ENCODE results near the gene RHBG.
A peak's percentile ranks its signal among the peaks of the same experiment; 100 is the strongest.
"Not testable (repeated sequence)": the region's sequence is repeated elsewhere in the genome, so short reads cannot be mapped to it uniquely, and the experiment has no call there.

RHBG gene, protein sequence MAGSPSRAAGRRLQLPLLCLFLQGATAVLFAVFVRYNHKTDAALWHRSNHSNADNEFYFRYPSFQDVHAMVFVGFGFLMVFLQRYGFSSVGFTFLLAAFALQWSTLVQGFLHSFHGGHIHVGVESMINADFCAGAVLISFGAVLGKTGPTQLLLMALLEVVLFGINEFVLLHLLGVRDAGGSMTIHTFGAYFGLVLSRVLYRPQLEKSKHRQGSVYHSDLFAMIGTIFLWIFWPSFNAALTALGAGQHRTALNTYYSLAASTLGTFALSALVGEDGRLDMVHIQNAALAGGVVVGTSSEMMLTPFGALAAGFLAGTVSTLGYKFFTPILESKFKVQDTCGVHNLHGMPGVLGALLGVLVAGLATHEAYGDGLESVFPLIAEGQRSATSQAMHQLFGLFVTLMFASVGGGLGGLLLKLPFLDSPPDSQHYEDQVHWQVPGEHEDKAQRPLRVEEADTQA

DNA sequence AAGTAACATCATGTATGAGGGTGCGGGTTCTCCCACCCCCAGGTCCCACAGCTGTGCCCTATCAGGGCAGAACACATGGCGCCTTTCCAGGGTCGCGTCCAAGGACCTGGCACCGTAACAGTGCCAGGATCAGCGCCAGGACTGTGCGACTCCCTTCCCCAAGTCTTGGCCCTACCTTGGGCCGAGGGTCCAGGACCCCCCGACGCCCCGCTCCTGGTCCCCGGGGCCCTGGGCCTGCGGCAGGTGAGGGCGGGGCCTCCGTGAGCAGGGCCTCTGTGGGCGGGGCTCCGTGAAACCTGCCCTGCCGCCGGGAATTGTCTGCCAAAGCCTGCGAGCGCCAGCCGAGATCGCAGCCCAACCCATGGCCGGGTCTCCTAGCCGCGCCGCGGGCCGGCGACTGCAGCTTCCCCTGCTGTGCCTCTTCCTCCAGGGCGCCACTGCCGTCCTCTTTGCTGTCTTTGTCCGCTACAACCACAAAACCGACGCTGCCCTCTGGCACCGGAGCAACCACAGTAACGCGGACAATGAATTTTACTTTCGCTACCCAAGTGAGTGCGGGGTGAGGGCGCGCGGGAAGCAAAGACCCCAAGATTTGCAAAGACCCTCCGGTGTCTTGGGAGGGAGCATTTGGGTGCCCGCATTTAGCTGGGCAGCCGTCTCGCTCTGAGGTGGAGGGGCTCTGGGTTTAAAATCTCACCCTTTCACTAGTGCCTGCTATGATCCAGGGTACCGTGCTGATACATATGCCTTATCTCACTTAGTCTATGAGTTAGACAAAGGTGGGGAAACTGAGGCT lies at the start of gene RHBG:
Gene RHBG (plus strand): TSS at position 323 of the 796 bp plus-strand sequence. CDS start 39 bp downstream, at position 362.
- DNase-seq (ENCODE audit: low spot score), result peak; percentile 92

GRCh38 chr1:156319664-156320063 lies 49.3 kb upstream of the RHBG start:
- DNase-seq (ENCODE audit: low spot score), result no peak

GRCh38 chr1:156320560-156320959 lies 48.5 kb upstream of the RHBG start:
- DNase-seq (ENCODE audit: low spot score), result no peak

DNA sequence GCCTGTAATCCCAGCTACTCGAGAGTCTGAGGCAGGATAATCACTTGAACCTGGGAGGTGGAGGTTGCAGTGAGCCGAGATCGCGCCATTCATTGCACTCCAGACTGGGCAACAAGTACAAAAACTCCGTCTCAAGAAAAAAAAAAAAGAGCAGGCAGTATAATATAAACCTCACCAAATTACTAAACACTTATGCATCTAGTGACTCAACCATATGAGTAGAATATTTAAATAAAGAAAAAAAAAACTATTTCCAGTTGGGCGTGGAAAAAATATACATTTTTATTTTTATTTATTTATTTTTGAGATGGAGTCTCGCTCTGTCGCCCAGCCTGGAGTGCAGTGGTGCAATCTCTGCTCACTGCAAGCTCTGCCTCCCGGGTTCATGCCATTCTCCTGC lies 45.8 kb upstream of the RHBG start:
- DNase-seq (ENCODE audit: low spot score), result not testable (repeated sequence)

DNA sequence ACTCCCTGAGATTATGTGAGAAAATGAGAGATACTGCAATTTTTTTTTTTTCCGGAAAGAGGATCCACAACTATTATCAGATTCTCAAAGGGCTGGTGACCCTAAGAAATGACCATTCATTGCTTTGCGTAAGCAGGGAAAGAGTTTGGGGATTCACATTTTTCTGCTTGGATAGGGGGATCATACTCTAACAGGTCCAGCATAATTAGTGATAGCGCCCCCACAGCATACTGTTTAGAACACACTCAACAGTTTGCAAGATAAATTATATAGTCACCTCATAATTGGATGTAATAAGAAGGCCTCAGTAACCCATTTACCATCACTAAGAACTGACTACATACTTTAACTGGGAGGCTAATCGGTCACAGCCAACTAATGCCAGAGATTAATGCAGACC lies 32.8 kb upstream of the RHBG start:
- DNase-seq (ENCODE audit: low spot score), result no peak

DNA sequence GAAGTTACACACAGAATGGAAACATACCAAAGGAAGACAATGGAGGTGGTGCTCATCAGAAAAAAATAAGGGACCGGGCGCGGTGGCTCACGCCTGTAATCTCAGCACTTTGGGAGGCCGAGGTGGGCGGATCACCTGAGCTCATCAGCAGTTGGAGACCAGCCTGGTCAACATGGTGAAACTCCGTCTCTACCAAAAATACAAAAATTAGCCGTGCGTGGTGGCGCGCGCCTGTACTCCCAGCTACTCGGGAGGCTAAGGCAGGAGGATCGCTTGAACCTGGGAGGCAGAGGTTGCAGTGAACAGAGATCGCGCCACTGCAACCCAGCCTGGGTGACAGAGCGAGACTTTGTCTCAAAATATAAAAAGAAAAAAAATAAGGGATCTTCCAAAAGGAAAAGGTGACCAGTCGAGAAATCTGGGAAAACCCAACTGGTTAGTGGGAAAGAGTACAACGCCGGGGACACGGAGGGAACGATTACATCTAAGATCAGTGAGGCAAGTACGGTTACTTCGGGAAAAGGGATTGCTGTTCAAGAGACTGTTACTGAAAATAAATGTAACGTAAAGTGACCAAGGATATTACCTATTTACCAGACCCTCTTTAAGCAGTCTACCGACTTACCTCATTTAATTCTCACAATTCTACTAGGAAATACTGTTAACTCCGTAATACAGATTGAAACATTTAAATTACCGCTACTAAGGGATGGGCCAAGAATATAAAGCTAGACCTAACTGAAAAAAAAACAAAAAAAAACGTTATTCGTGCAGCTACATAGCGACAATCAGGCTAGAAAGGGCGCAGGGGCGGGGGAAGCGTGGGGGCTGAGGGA lies 31.7 kb upstream of the RHBG start:
- DNase-seq (ENCODE audit: low spot score), result no peak

- no peak for DNase-seq (ENCODE audit: low spot score)
These were observed 31.2 kb upstream of the RHBG start for GRCh38 chr1:156337888-156338179.

DNA sequence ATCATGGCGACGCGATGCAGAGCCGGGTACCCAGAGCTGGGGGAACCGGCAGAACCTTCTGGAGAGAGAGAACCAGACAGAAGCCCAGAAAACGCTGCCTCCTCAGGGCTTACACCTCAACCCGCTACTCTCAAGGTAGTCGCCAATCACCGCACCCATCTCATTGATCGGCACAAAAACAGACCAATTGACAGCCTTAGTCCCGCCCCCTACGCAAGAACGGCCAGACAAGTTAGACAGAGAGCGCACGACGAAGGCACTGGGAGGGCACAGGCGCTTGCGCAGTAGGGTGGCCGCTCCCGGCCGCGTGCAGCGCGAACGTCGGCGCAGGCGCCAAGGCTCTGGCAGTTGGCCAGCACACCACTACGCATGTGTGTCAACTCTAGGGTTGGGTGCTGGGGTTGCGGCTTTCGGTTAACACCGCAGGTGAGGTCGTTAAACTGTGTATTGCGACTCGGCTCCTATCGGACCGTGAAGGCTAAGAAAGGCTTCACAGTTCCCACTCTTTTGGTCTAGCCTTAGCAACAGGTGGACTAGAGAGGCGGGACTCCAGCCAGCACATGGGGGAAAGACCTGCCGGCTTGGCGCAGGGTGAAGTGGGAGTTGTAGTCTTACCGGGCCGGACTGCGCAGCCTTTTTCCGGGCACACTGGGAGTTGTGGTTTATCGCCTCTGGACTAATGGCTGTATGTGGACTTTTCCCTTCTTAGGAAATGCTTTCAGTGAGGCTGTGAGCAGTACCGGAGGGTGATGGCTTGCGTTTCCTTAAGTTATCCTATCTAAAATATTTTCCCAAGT lies 30.6 kb upstream of the RHBG start, which contains the start of the genes CCT3 and TSACC:
Gene CCT3 (minus strand): TSS at position 113 of the 797 bp plus-strand sequence. CDS start 108 bp downstream, at position 5.
Gene TSACC (plus strand): TSS at position 347 of the 797 bp plus-strand sequence. CDS start 1,232 bp downstream, outside the sequence.
- peak; percentile 97 for DNase-seq (ENCODE audit: low spot score)

GRCh38 chr1:156342166-156342955 lies 26.6 kb upstream of the RHBG start:
- no peak for DNase-seq (ENCODE audit: low spot score)

DNA sequence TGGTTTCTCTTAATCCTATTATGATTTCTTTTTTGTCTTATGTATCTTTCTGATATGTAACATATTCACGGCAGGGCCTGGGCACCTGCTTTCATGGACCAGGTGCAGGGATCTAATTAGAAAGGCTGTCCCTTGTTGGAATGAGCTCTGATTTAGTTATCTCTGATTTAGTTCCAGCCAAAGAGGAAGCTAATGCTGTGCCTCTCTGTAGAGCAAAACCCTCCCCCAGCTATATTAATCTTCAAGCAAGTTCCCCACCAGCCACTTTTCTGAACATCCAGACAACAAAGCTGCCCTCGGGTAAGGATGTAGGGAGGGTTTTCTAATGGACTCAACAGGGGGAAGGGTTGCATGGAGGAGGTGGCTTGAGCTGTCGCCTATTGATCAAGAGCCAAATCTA lies 24.6 kb upstream of the RHBG start:
- no peak for DNase-seq (ENCODE audit: low spot score)

- not testable (repeated sequence) for DNase-seq (ENCODE audit: low spot score)
These were observed 23.0 kb upstream of the RHBG start for GRCh38 chr1:156346035-156346434.

- DNase-seq (ENCODE audit: low spot score), result peak; percentile 34
These were observed 22.4 kb upstream of the RHBG start for GRCh38 chr1:156346636-156347035.

DNA sequence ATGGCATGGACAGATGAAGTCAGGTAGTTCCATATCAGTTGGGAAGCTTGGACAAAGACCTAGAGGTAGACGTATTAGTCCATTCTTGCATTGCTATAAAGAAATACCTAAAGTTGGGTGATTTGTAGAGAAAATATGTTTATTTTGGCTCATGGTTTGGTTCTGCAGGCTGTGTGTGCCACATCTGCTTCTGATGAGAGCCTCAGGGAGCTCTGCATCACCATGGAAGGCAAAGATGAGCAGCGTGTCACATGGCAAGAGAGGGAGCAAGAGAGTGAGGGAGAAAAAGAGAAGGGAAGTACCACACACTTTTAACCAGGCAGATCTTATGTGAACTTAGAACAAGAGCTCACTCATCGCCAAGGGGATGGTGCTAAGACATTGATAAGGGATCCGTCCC lies 21.7 kb upstream of the RHBG start:
- no peak for DNase-seq (ENCODE audit: low spot score)

- DNase-seq (ENCODE audit: low spot score), result not testable (repeated sequence)
These were observed 16.5 kb upstream of the RHBG start for GRCh38 chr1:156352481-156352880.

- DNase-seq (ENCODE audit: low spot score), result no peak
These were observed 12.6 kb upstream of the RHBG start for GRCh38 chr1:156356262-156356874.

DNA sequence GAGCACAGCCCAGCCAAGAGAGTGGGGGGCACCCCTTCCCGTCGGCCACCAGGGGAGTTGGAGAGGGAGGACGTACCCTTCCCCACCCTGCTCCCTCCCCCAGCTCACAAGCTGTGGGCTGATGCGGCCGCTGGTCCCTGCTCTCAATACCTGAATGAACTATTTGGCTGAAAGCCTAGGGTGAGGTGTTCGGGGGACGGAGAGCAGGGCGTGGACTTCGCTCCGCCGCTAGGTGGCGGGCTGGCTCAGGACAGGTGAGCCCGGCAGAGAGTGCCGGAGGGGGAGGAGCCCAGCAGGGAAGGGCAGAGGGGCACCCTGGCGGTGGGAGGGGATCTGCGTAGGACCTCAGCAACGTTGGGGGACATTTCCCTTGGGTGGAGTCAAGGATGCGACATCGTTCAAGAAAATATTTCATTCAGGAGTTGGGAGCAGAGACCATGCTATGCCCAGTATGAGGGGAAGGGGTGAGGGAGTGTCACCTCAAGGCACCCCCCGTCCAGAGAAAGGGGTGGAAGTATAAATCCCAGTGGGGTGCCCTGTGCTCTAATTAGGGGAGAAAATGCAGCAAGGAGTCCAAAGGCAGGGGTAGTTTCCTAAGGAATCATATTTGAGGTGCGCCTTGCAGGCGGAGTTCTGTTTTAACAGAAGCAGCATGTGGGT lies 12.0 kb upstream of the RHBG start:
- DNase-seq (ENCODE audit: low spot score), result peak; percentile 95

DNA sequence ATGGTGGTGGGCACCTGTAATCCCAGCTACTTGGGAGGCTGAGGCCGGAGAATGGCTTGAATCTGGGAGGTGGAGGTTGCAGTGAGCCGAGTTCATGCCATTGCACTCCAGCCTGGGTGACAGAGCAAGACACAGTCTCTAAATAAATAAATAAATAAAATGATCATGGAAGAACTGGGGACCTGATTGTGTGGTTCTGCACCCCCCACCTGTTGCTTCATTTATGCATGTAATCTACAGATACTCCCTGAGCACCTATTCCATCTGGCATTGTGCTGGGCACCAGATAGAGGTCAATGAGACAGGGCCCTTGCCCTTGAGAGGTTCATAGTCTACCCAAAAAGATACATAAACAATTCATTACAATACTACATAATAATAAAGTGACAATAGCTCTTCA lies 11.0 kb upstream of the RHBG start:
- no peak for DNase-seq (ENCODE audit: low spot score)

GRCh38 chr1:156358641-156359040 lies 10.4 kb upstream of the RHBG start:
- no peak for DNase-seq (ENCODE audit: low spot score)

DNA sequence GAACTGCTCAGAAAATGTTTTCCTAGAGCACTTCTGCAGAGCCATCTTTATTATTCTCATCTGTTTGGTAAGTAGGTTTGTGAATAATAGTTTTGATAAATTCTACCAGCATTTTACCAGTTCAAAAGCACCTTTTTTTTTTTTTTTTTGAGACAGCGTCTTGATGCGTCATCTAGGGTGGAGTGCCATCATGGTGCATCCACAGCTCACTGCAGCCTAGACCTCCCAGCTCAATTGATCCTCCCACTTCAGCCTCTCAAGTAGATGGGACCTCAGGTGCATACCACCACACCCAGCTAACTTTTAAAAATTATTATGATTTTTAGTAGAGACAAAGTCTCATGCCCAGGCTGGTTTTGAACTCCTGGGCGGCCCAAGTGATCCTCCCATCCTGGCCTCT lies 9.8 kb upstream of the RHBG start:
- no peak for DNase-seq (ENCODE audit: low spot score)

Data from iPS-NIHi11 (cell line).